Suprapubic skin (tissue), 4 donors: ENCODE data around the gene SGCD.

Experiments
- POLR2A ChIP-seq, 2 donors: fragments of 450-650 bp; IDR thresholded peaks; one replicate each; pipeline ENCODE4 v1.6.1; 2017; ENCODE audit warnings: antibody characterized with exemption in 2 of 2, mild to moderate bottlenecking in 2 of 2, moderate library complexity in 2 of 2
- POLR2AphosphoS5 ChIP-seq, 3 donors: sonication (generic); formaldehyde crosslinking; IDR thresholded peaks; one replicate each; pipeline ENCODE4 v1.6.1; 2017; ENCODE audit warnings: antibody characterized with exemption in 3 of 3
- TF ChIP-seq, protein P1 (sequence below), 2 donors: fragments of 200-600 bp in 1 of 2; fragments of 450-650 bp in 1 of 2; sonication (generic) in 1 of 2; IDR thresholded peaks; one replicate each; pipeline ENCODE4 v1.5.1; 2016 to 2019; ENCODE audit warnings: antibody characterized with exemption in 2 of 2, mild to moderate bottlenecking in 1 of 2, moderate library complexity in 1 of 2

DNA sequence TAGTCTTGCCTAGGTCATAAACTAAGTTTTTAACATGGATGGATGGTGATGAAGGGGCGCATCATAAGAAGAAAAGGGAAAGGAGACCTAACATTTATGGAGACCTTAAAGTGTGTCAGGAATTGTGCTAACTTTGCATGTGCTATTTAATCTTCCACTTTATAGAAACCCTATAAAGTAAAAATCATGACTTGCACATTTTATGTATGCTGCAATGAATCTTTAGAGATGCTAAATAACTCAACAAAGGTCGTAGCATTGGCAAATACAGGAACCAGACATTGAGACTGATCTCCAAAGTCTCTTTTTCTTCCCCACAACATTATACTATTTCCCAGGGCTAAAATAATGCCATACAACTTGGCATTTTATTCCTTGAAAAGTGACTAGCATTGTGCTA is 214.6 kb downstream of the SGCD start:
- no peak for TF ChIP-seq POLR2AphosphoS5 (IDR thresholded peaks at IDR 0.05)
- TF ChIP-seq, protein P1, sequence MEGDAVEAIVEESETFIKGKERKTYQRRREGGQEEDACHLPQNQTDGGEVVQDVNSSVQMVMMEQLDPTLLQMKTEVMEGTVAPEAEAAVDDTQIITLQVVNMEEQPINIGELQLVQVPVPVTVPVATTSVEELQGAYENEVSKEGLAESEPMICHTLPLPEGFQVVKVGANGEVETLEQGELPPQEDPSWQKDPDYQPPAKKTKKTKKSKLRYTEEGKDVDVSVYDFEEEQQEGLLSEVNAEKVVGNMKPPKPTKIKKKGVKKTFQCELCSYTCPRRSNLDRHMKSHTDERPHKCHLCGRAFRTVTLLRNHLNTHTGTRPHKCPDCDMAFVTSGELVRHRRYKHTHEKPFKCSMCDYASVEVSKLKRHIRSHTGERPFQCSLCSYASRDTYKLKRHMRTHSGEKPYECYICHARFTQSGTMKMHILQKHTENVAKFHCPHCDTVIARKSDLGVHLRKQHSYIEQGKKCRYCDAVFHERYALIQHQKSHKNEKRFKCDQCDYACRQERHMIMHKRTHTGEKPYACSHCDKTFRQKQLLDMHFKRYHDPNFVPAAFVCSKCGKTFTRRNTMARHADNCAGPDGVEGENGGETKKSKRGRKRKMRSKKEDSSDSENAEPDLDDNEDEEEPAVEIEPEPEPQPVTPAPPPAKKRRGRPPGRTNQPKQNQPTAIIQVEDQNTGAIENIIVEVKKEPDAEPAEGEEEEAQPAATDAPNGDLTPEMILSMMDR (IDR thresholded peaks at IDR 0.05): no peak
- no peak for TF ChIP-seq POLR2A (IDR thresholded peaks at IDR 0.05)
